Stimulated activated naive B cell treated with anti-CD40 and anti-IgM and Interleukin-4, amounts not matched to agents 10 μg/mL and 1 μg/mL and 100 μg/mL, for 72 hours (primary cell): ENCODE data around the gene ARHGAP6.

Source experiments
- ATAC-seq, 2 donors: fragments of 150-1000 bp; cut with Tn5 transposase; replicated peaks; 2 replicates each; pipeline ENCODE4 v1.10.0; 2021; ENCODE audit warnings: moderate library complexity in 1 of 2
- DNase-seq: peaks from one replicate; pipeline ENCODE4 v3.0.0; 2021
- H3K27ac Mint-ChIP-seq: one replicate; pipeline ENCODE4 v1.8.0; 2022; ENCODE audit warnings: mild to moderate bottlenecking, mixed read lengths
- H3K27me3 Mint-ChIP-seq, 2 donors: one replicate each; pipeline ENCODE4 v1.8.0; 2022; ENCODE audit warnings: mixed read lengths in 2 of 2
- H3K36me3 Mint-ChIP-seq, 2 donors: one replicate each; pipeline ENCODE4 v1.8.0; 2022; ENCODE audit warnings: mixed read lengths in 2 of 2, mild to moderate bottlenecking in 1 of 2
- H3K4me1 Mint-ChIP-seq, 2 donors: one replicate each; pipeline ENCODE4 v1.8.0; 2022; ENCODE audit warnings: mixed read lengths in 2 of 2, mild to moderate bottlenecking in 1 of 2
- H3K4me3 Mint-ChIP-seq, 2 donors: one replicate each; pipeline ENCODE4 v1.8.0; 2022; ENCODE audit warnings: mild to moderate bottlenecking in 2 of 2, mixed read lengths in 2 of 2, moderate library complexity in 1 of 2
- H3K9me3 Mint-ChIP-seq, 2 donors: one replicate each; pipeline ENCODE4 v1.8.0; 2022; ENCODE audit warnings: mixed read lengths in 2 of 2, mild to moderate bottlenecking in 1 of 2

The ARHGAP6 gene

GRCh38 chrX:11103006-11103405 lies 562.7 kb downstream of the ARHGAP6 start:
- ATAC-seq (no peak), DNase-seq (no peak)
- Mint-ChIP-seq H3K27ac (no peak overlapping the region), H3K27me3 (no peaks in the 10 kb centered on the region), H3K36me3 (peaks cover 0 to 5% of the 10 kb centered on the region in 2 donors), H3K4me3 (no peak overlapping the region), H3K9me3 (no peaks in the 10 kb centered on the region), H3K4me1 (peaks cover 0 to 8% of the 10 kb centered on the region in 2 donors)

DNA sequence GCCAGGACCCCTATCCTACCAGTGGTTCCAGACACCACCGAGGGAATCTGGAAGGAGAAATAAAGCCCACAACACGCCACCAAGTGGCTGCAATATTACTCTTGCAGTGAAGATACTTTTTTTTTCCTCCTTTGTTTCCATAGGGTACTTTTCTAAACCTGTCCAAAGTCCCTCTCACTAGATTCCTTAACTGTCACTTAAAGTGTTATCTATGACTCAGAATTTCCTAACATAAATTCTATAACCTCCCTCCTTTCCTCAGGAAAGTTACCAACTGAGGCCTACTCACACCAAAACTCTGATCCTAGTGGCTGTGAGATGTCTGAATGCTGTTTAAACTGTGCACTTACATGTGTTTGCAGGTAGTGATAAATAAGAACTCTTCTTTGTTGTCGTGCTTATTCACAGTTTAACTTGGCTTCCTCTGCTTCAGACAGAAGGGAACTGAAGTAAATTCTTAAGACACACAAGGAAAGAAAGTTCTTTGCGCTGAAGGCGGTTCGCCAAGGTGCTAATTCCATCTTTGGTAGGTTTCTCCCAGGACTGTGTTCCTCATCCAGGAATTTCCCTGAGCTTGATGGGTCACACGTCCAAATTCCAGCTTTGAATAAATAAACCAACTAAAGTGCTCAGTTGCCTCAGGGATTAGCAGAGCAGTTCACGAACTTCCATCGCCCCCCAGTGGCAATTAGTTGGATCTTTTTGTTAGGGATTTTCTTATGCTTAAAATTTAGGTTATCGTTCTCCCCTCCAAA lies 565.3 kb downstream of the ARHGAP6 start:
- no peak for ATAC-seq

GRCh38 chrX:11099465-11099864 lies 566.3 kb downstream of the ARHGAP6 start:
- Mint-ChIP-seq H3K4me1 (peaks cover 0 to 8% of the 10 kb centered on the region in 2 donors), H3K9me3 (no peaks in the 10 kb centered on the region), H3K27ac (no peak overlapping the region), H3K27me3 (no peaks in the 10 kb centered on the region), H3K4me3 (no peak overlapping the region), H3K36me3 (peaks cover 0 to 5% of the 10 kb centered on the region in 2 donors)
- no peak for ATAC-seq
- no peak for DNase-seq

More for the DNA sequence above, 565.3 kb downstream of the ARHGAP6 start:
- no peak overlapping the region for H3K27ac Mint-ChIP-seq
- H3K27me3 Mint-ChIP-seq: no peaks in the 10 kb centered on the region
- peaks cover 0 to 5% of the 10 kb centered on the region in 2 donors for H3K36me3 Mint-ChIP-seq
- no peak for DNase-seq
- H3K4me3 Mint-ChIP-seq: no peak overlapping the region
- H3K9me3 Mint-ChIP-seq: no peaks in the 10 kb centered on the region
- peaks cover 0 to 8% of the 10 kb centered on the region in 2 donors for H3K4me1 Mint-ChIP-seq

DNA sequence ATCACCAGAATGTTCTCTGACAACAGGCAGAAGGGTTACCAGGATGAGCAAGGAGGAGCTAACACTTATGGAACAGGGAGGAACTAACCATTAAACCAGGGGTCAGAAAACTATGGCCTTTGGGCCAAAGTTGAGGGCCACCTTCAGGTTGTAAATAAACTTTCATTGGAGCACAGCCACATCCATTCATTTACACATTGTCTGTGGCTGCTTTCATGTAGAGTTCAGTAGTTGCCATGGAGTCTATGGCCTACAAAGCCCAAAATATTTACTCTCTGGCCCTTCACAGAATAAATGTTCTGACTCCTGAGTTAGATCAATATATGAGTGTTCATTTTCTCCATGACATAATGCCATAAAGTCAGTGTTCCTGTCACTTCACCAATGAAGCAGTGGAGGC lies 567.8 kb downstream of the ARHGAP6 start:
- no peak overlapping the region for H3K4me3 Mint-ChIP-seq
- no peak overlapping the region for H3K27ac Mint-ChIP-seq
- H3K27me3 Mint-ChIP-seq: no peaks in the 10 kb centered on the region
- H3K36me3 Mint-ChIP-seq: peaks cover 0 to 3% of the 10 kb centered on the region in 2 donors
- H3K9me3 Mint-ChIP-seq: no peaks in the 10 kb centered on the region
- peaks cover 0 to 8% of the 10 kb centered on the region in 2 donors for H3K4me1 Mint-ChIP-seq
- ATAC-seq: no peak
- DNase-seq: no peak

- DNase-seq: no peak
- Mint-ChIP-seq H3K36me3 (peaks cover 0 to 5% of the 10 kb centered on the region in 2 donors), H3K4me3 (no peak overlapping the region), H3K27me3 (no peaks in the 10 kb centered on the region), H3K9me3 (peaks cover 12 to 17% of the 10 kb centered on the region in 2 donors), H3K4me1 (no peaks in the 10 kb centered on the region), H3K27ac (no peak overlapping the region)
- ATAC-seq: no peak
Observed at GRCh38 chrX:11089802-11090201, 575.9 kb downstream of the ARHGAP6 start.
